Activated CD4-positive, alpha-beta T cell treated with anti-CD3 and anti-CD28 coated beads, Interleukin-2, amount 50 U/mL, for 4 hours (primary cell): ENCODE data around the gene EIF4H.
"Not testable (repeated sequence)": the region's sequence is repeated elsewhere in the genome, so short reads cannot be mapped to it uniquely, and the experiment has no call there.

Source experiments
- DNase-seq, 2 experiments: peaks; one replicate each; pipeline ENCODE4 v3.0.0-alpha.2; 2020

Gene EIF4H

DNA sequence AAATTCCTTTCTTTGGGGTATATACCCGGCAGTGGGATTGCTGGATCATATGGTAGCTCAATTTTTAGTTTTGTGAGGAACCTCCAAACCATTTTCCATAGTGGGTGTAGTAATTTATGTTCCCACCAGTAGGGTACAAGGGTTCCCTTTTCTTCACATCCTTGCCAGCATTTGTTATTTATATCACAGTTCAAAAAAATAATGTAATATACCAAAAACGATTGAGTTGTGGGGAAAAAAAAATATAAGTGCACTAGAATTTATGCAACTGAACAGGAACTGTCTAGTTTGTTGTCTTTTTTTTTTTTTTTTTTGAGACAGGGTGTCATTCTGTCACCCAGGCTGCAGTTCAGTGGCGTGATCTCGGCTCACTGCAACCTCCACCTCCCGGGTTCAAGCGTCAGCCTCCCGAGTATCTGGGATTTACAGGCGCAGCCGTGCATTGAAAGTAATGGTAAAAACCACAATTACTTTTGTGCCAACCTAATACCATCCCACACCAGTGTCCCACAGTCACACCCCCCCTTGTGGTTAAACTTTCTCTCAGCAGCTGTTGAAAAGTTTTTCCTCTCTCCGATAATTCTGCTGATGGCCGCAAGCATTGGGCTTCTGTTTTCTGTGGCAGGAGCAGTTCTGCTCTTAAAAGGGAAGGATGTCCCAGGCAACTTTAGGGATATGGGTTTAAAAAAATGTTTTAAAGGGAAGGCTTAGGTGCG, 28.8 kb downstream of the EIF4H start:
- DNase-seq = no peak

DNA sequence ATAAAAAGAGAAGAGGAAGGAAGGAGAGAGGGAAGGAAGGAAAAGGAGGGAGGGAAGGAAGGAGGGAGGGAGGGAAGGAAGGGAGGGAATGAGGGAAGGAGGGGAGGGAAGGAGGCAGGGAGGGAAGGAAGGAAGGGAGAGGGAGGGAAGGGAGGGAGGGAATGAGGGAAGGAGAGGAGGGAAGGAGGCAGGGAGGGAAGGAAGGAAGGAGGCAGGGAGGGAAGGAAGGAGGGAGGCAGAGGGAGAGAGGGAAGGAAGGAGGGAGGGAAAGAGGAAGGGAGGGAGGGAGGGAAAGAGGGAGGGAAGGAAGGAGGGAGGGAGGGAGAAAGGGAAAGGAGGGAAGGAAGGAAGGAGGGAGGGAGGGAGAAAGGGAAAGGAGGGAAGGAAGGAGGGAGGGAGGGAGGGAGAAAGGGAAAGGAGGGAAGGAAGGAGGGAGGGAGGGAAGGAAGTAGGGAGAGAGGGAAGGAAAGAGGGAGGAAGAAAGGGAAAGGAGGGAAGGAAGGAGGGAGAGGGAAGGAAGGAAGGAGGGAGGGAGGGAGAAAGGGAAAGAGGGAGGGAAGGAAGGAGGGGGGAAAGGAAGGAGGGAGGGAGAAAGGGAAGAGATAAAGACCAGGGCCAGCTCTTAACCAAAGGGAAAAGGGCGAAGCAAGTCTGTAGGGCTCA, 29.9 kb downstream of the EIF4H start:
- no peak for DNase-seq

DNA sequence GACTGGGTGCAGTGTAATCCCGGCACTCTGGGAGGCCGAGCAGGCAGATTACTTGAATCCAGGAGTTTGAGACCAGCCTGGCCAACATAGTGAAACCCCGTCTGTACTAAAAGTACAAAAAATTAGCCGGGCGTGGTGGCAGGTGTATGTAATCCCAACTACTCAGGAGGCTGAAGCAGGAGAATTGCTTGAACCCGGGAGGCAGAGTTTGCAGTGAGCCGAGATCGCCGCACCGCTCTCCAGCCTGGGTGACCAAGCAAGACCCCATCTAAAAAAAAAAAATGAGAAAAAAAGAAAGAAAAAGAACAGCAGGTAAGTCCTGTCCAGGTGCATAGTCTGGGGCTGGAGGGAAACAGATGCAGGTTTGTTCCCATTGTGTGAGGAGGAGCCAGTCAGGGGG, 31.9 kb downstream of the EIF4H start:
- DNase-seq = not testable (repeated sequence)

DNA sequence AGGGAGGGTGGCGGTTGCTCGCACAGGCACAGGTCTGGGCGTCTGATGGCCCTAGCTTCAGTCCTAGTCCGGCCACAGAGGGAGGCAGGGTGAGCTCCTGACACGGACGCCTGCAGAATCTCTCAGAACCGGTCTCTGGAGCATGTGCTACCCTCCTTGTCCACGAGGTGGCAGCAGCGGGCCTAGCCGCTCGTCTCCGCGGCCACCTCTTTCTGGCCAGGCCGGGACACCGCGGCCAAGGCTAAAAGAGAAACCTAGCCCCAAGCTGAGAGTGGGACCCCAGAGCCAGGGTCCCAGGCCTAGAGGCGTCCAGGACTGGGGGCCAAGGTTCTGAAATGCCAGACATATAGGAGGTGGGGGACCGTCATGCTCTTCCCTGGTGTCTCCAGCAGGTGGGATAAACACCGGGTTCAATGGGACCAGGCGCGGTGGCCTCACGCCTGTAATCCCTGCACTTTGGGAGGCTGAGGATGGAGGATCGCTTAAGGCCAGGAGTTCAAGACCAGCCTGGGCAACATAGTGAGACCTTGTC, 32.5 kb downstream of the EIF4H start:
- DNase-seq = peak; percentile 69 to 75

DNA sequence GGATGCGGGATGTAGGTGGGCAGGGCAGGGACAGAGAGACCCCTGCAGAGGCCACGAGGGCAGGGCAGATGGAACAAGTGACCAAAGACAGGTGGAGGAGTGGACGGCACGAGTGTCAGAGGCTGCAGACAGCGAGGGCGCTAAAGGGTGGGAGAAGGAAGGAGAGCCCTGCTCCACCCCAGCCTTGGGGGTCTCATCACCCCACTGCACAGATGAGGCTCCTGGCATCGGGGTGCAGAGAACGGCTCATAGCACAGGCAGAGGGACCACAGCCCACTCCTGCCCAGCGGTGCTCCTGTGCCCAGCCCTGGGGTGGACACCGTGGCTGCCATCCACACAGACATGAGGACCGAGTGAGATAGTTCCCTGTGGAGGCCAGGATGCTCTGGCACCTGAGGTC, 33.4 kb downstream of the EIF4H start:
- DNase-seq = no peak

DNA sequence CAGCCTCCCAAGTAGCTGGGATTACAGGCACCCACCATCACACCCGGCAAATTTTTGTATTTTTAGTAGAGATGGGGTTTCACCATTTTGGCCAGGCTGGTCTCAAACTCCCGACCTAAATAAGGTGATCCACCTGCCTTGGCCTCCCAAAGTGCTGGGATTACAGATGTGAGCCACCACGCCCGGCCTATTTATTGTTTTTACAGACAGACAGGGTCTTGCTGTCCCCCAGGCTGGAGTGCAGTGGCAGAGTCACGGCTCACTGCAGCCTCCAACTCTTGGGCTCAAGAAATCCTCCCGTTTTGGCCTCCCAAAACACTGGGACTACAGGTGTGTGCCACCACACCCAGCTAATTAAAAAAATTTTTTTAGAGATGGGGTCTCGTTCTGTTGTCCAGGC, 34.1 kb downstream of the EIF4H start:
- not testable (repeated sequence) for DNase-seq

DNA sequence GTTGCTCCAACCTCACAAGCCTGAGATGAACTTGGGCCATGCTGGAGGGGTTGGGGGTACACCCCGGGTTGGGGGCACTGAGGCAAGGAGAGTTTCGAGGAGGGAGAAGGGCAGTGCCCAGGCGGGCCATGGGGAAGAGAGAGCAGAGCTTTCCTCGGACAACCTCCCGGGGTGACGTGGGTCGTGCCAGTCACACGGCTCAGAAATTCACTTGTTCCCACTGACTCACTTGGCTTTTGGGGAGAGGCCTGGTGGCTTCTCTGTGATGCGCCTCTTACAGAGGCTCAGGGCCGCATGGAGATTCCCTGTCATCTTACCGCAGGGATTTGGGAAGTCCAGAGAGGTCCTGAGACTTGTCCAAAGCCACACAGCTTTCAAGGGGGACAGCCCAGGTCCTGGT, 38.5 kb downstream of the EIF4H start:
- DNase-seq = no peak

DNA sequence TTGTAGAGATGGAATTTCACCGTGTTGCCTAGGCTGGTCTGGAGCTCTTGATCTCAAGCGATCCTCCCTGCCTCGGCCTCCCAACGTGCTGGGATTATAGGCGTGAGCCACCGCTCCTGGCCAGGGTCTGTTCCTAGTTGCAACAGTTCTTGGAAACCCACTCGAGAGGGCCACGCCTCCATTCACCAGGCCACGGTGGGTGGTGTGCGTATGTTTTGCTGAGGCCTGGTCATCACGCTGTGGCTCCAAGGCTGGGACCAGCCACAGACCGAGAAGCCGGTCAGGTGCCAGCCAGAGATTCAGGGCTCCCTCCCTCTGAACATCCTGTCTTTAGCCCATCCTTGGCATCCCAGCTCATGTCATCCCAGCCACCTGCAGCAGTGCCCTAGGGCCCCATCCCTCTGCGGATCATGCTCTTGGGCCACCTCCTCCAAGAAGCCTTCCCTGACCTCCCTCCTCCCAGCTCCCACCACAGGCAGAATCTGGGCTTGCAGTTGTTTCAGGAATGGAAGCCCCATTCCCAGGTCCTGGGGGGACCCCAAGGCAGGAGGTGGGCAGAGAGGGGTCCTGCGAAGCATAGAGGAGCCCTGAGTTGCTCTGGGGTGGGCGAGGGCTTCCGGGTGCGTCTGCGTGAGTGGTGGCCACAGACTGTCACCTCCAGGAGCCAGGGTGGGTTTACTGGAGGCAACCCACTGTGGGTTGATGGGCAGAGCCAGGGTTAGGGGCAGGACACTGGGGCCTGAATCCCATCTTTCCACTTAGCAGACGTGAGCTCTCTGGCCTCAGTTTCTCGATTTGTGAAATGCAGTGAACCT, 40.9 kb downstream of the EIF4H start:
- no peak for DNase-seq

DNA sequence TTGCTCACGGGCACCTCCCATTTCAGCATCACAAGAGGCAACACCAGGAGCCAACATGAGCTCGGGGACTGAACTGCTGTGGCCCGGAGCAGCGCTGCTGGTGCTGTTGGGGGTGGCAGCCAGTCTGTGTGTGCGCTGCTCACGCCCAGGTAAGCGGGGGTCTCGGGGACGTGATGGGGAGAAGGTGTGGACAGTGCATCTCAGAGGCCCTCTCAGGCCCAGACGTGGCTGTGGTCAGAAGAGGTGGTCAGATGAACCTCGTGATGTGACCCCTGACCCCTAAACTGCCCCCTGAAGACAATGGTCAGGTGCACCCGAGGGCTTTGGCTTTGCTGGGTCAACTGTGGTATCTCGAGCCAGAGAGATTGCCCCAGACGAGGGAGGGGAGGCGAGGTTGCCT, 41.8 kb downstream of the EIF4H start:
- DNase-seq = no peak

DNA sequence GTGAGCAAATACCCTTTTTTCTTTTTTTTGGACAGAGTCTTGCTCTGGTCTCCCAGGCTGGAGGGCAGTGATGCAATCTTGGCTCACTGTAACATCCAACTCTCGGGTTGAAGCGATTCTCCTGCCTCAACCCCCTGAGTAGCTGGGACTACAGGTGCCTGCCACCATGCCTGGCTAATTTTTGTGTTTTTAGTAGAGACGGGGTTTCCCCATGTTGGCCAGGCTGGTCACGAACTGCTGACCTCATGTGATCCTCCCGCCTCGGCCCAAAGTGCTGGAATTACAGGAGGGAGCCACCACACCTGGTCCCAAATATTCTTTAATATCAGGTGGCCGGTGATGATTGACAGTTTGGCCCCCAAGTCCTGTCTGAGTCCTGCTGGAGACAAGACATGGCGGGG, 42.2 kb downstream of the EIF4H start:
- no peak for DNase-seq

DNA sequence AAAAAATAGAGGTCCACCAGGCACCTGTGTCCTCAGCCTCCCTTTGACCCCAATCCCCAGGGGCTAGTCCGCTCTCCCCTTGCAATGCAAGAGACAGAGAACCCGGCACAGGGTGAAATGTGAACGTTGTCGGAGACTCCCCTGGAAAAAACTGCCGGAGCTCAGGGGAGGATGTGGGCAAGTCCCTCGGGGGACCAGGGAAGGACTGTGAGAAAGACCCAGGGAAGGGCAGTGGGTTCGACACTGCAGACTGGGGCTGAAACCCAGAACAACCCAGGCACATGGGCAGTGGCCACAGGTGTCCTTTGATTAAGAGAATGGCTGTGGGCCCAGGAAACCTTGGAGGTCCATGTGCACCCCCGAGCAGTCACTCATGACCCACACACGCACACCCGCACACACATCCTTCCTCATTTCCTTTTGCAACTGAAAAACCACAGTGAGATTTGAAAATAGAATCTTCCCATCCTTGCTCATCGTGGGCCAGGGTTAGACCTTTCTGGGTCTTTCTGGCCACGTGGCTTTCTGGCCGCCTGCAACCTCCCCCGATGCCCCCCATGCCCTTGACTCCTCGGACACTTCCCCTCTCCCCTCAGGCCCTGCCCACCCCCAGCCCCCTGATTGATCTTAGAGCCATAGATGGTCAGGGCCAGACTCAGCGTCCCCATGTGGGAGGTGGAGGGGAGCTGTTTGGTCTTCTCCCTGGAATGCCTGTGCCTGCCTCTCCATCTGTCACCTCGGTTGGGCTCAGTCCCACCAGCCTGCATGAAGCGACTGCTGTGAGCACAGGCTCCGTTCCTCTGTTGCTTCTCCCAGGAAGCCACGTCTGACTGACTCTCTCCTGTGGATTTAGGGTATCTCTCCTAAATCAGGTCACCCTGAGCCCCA, 43.5 kb downstream of the EIF4H start:
- no peak for DNase-seq

DNA sequence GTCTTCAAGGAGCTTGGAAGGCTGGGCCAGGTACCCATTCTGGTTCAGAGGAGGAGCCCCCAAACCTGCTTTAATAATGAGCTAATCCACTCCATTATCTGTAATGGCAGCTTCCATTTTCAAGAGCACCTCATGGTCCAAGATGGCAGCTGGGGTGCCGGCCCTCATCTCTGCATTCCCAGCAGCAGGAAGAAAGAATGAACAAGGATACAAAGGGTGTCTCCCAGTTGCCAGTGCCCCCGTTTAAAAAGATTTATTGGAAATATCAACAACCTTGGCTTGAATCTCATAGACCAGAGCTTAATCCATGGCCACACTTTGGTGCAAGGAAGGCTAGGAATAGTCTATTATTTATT, 44.2 kb downstream of the EIF4H start:
- DNase-seq = no peak

DNA sequence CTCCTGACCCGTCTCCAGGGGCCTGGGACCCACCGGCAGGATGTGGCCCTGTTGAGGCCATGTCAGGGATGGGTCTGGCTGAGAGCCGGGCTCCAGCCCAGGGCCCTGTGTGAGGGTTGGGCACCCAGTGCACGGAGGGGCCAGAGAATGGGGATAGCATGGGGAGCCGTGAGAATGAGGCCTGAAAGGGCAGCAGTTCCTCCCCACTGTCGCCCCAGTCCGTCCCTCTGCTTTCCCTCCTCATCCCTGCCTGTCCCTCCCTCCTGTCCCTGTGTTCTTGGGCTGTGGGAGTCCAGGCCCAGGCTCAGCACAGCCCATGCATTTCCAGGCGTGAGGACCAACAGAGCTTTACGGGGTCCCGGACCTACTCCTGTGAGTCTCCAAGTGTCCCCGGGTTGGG, 45.3 kb downstream of the EIF4H start:
- DNase-seq = no peak

DNA sequence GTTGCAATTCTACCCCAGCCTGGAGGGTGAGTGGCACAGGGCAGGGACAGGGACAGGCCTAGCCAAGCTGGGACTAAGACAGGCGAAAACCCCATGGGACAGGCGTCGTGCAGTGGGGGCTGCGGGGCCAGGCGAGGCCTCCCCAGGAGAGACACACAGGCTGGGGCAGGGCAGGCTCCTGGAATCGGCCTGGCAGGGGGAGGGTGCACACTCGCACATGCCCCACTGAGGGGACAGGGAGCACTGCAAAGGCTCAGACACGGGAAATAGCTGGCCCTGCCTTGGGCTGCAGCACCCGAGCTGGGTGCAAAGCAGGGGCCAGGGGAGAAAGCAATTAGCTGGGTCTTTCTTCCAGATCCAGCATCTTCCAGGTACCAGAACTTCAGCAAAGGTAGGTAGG, 46.1 kb downstream of the EIF4H start:
- DNase-seq = no peak

DNA sequence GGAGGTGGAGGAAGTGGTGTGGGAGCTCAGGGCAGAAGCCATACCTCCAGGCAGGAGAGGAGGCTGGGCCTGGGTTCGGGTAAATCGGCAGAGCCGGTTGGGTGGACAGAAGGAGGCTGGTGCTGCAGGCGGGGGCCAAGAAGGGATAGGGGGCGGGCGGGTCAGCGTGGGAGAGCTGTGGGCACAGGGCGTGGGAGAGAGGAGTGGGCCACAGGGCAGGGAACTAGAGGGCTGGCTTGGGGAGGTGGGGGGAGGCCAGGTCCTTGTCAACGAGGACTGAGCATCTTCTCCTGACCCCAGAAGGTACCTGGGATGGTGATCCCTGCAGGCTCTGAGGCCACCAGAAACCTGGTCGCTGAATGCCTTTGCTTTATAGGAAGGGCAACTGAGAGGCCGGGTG, 47.6 kb downstream of the EIF4H start:
- DNase-seq = no peak

DNA sequence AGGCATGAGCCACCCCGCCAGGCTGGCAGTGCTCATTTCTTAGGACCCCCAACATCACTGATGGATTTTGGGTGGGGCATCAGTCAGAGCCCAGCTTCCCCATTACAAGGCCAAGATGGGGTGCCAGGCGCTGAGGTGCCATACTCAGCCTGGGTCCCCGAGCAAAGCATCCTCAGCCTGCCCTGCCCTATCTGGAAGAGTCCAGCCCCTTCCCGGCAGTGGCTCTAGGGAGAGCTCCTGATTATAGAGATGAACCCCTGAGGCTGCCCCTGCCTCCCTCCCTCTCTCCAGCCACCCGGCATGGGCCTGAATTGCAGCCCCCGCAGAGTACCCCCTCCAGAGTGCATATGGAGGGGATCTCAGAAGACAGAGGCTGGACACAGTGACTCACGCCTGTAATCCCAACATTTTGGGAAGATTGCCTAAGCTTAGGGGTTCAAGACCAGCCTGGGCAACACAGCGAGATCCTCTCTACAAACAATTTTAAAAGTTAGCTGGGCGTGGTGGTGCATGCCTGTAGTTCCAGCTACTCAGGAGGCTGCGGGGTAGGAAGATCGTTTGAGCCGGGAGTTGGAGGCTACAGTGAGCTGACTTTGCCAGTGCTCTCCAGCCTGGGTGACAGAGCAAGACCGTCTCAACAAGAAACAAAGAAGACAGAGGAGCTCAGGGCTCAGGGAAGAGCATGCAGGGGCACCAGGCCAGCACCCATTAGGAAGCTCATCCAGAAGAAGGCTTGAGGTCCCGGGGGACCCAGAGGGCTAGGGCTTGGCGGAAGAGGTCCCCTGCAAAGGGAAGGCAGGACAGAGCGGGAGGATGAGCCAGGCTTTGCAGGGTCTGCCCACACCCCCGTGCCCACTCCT, 48.9 kb downstream of the EIF4H start:
- DNase-seq = no peak

DNA sequence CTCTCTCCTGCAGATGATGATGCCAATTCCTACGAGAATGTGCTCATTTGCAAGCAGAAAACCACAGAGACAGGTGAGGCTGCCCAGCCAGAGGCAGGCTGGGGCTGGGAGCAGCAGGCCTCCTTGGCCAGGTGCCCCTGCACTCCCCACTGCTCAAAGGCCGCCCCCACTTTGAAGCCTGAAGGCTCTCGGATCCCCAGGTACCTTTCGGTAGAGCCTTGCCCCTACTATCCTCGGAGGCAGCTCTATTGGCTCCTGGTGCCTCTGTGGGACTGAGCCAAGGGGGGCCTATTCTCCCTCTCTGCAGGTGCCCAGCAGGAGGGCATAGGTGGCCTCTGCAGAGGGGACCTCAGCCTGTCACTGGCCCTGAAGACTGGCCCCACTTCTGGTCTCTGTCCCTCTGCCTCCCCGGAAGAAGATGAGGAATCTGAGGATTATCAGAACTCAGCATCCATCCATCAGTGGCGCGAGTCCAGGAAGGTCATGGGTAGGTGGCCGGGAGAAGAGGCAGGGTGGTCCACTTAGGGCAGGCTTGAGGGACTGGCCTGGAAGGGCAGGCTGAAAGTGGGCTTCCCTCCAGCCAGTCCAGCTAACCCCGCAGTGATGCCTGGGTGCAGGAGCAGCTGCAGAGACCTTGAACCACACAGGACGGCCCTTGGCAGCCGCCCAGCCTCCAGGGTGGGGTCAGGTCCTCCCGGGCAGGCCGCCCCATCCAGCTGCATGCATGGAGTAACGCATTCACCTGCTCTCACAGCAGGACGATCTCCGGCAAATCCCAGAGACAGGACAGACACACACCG, 49.8 kb downstream of the EIF4H start:
- no peak for DNase-seq

DNA sequence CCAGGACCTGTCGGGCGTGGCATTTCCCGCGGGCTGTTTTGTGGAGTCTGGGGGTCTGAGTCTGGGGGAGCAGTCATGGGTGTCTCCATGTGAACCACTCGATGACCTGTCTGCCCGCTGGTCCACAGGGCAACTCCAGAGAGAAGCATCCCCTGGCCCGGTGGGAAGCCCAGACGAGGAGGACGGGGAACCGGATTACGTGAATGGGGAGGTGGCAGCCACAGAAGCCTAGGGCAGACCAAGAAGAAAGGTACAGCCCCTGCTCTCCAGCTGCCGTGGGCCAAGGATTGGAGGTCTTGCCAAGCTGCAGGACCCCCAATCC, 50.3 kb downstream of the EIF4H start:
- no peak for DNase-seq

DNA sequence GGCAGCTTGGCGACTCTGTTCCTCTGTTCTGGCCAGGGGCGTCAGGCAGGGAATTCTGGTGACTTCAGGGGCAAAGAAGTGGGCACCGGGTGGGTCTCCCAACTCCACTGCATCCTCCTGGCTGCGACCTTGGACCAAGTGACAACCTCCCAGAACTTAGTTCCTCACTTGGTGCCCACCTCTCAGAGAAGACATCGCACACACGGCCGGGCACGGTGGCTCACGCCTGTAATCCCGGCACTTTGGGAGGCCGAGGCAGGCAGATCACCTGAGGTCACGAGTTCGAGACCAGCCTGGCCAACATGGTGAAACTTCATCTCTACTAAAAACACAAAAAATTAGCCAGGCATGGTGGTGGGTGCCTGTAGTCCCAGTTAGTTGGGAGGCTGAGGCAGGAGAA, 50.8 kb downstream of the EIF4H start:
- not testable (repeated sequence) for DNase-seq

DNA sequence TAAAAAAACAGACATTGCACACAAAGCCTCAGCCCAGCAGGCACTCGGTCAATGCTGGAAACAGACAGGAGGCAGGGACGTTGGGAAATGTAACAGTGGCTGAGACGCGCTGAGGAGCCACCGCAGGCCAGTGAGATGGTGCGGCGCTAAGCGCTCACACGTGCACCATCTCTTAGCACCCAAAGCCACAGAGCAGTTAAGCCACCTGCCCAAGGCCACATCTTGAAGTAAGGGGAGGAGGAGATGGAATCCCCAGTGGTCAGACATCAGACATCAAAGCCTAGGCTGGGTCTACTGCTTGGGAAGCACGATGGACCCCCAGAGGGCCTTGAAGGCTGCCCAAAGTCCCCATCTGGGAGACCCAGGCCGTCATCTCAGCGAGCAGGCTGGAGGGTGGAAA, 51.2 kb downstream of the EIF4H start:
- DNase-seq = no peak

DNA sequence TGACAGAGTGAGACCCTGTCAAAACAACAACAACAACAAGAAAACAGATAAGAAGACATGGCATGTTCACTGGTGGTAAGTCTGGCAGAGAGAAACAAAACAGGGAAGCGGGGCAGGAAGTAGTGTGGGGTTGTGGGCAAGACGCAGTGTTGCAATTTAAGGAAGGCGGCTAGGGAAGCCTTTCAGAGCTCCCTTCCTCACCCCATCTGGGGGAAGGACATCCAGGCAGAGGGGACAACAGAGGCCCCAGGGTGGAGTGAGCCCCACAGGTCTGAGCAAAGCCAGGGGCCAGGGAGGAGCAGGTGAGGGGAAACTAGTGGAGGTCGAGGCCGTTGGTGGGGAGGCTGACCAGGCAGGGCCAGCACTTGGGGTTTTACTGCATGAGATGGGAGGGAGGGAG, 52.5 kb downstream of the EIF4H start:
- DNase-seq = no peak
